Measurements from ENCODE around the gene TSPO.

GRCh38 chr22:43203471-43203981 lies 52.2 kb downstream of the TSPO start:
- TF ChIP-seq CTCF (IDR thresholded peaks at IDR 0.05) (no peak), POLR2A (IDR thresholded peaks at IDR 0.05) (no peak)

All from heart left ventricle (tissue), 13 donors.